NB4 (cell line): ENCODE data around the gene GALNT9.
A peak's percentile ranks its signal among the peaks of the same experiment; 100 is the strongest.

Experiments used
- CTCF ChIP-seq: IDR thresholded peaks from one replicate; pipeline ENCODE4 v1.5.1; 2012; ENCODE audit warnings: low read depth, low read length
- MAX ChIP-seq: IDR thresholded peaks from 2 replicates; pipeline ENCODE4 v1.6.1; 2011; ENCODE audit warnings: low read depth, low read length
- MYC ChIP-seq: IDR thresholded peaks from 2 replicates; pipeline ENCODE4 v1.6.1; 2011; ENCODE audit warnings: low read depth, low read length
- POLR2A ChIP-seq: IDR thresholded peaks from 2 replicates; pipeline ENCODE4 v1.6.1; 2011; ENCODE audit warnings: mild to moderate bottlenecking; ENCODE audit not compliant: insufficient read length; ENCODE audit errors: extremely low read depth

GRCh38 chr12:132189378-132190011 is 139.9 kb downstream of the GALNT9 start:
- TF ChIP-seq CTCF (no peak), POLR2A (peak; percentile 15), MAX (peak; percentile 80), MYC (peak; percentile 73)
